Neural cell (in vitro differentiated cells): Measurements from ENCODE around the gene TNFRSF12A.

Experiments
- CTCF ChIP-seq: fragments of 450-650 bp; IDR thresholded peaks from 2 replicates; pipeline ENCODE4 v1.5.1; 2014; ENCODE audit warnings: antibody characterized with exemption, mild to moderate bottlenecking, moderate library complexity; ENCODE audit not compliant: poor library complexity, severe bottlenecking
- EP300 ChIP-seq: fragments of 450-650 bp; conservative IDR thresholded peaks from 2 replicates; pipeline ENCODE4 v1.6.1; 2014; ENCODE audit warnings: antibody characterized with exemption, mild to moderate bottlenecking, moderate library complexity; ENCODE audit not compliant: poor library complexity, severe bottlenecking
- EZH2 ChIP-seq: fragments of 200-600, 300-800 bp; shearing (Covaris generic), sonication (generic); IDR thresholded peaks from 2 replicates; pipeline ENCODE4 v1.6.1; 2014; ENCODE audit warnings: antibody characterized with exemption, low read length, borderline replicate concordance, mild to moderate bottlenecking; ENCODE audit not compliant: insufficient read depth, poor library complexity, severe bottlenecking
- MXI1 ChIP-seq: fragments of 450-650 bp; conservative IDR thresholded peaks from 2 replicates; pipeline ENCODE4 v1.6.1; 2014; ENCODE audit warnings: antibody characterized with exemption, mild to moderate bottlenecking; ENCODE audit not compliant: poor library complexity, severe bottlenecking
- POLR2AphosphoS5 ChIP-seq: IDR thresholded peaks from 2 replicates; pipeline ENCODE4 v1.6.1; 2012
- REST ChIP-seq: IDR thresholded peaks from 2 replicates; pipeline ENCODE4 v1.6.1; 2012; ENCODE audit warnings: borderline replicate concordance
- SMC3 ChIP-seq: fragments of 450-650 bp; conservative IDR thresholded peaks from 2 replicates; pipeline ENCODE4 v1.6.1; 2014; ENCODE audit warnings: antibody characterized with exemption, mild to moderate bottlenecking, moderate library complexity; ENCODE audit not compliant: poor library complexity

- TF ChIP-seq CTCF (no peak), REST (no peak), EP300 (no peak), EZH2 (no peak), MXI1 (no peak), POLR2AphosphoS5 (no peak), SMC3 (no peak)
These were observed 19.6 kb upstream of the TNFRSF12A start for GRCh38 chr16:3000540-3000939.
